ENCODE results near the gene LIPT1.
"Not testable (repeated sequence)": the region's sequence is repeated elsewhere in the genome, so short reads cannot be mapped to it uniquely, and the experiment has no call there.

LIPT1 gene

GRCh38 chr2:99154643-99155536, at the start of gene LIPT1, which contains the start of gene TSGA10:
TSS of gene LIPT1 (plus strand) at chr2:99154967. CDS start at chr2:99161958, 6,991 bp downstream.
TSS of gene TSGA10 (minus strand) at chr2:99154942. CDS start at chr2:99109439, 45,503 bp downstream.
- DNase-seq, result peak; percentile 93

GRCh38 chr2:99106913-99107312, 47.9 kb upstream of the LIPT1 start:
- DNase-seq, result no peak

- no peak for DNase-seq
Observed at GRCh38 chr2:99111236-99111635, 43.5 kb upstream of the LIPT1 start.

GRCh38 chr2:99111945-99112344, 42.8 kb upstream of the LIPT1 start:
- DNase-seq, result no peak

- DNase-seq, result no peak
Observed at GRCh38 chr2:99112617-99113016, 42.1 kb upstream of the LIPT1 start.

GRCh38 chr2:99127981-99128380, 26.8 kb upstream of the LIPT1 start:
- DNase-seq, result no peak

GRCh38 chr2:99135044-99135556, 19.7 kb upstream of the LIPT1 start:
- DNase-seq, result not testable (repeated sequence)

- DNase-seq, result no peak
Observed at GRCh38 chr2:99139003-99139402, 15.8 kb upstream of the LIPT1 start.

- DNase-seq, result no peak
Observed at GRCh38 chr2:99140056-99140859, 14.5 kb upstream of the LIPT1 start.

- DNase-seq, result no peak
Observed at GRCh38 chr2:99140860-99141109, 14.0 kb upstream of the LIPT1 start.

GRCh38 chr2:99141110-99142108, 13.4 kb upstream of the LIPT1 start, which contains the start of gene C2orf15:
TSS of gene C2orf15 (plus strand) at chr2:99141707. CDS start at chr2:99150559, 8,852 bp downstream.
- DNase-seq, result peak; percentile 98

- DNase-seq, result no peak
Observed at GRCh38 chr2:99150706-99151105, 4.1 kb upstream of the LIPT1 start.

- no peak for DNase-seq
Observed at GRCh38 chr2:99152199-99152895, 2.4 kb upstream of the LIPT1 start.

GRCh38 chr2:99153921-99154604, 704 bp upstream of the LIPT1 start:
- no peak for DNase-seq

- no peak for DNase-seq
Observed at GRCh38 chr2:99156891-99157290, 2.1 kb downstream of the LIPT1 start.

GRCh38 chr2:99158599-99158998, 3.8 kb downstream of the LIPT1 start:
- DNase-seq, result no peak

- DNase-seq, result no peak
Observed at GRCh38 chr2:99159594-99159993, 4.8 kb downstream of the LIPT1 start.

- no peak for DNase-seq
Observed at GRCh38 chr2:99166218-99166617, 11.5 kb downstream of the LIPT1 start.

GRCh38 chr2:99169534-99169933, 14.8 kb downstream of the LIPT1 start:
- DNase-seq, result no peak

- no peak for DNase-seq
Observed at GRCh38 chr2:99171377-99172140, 16.8 kb downstream of the LIPT1 start.

Data from activated naive CD4-positive, alpha-beta T cell treated with anti-CD3 and anti-CD28 coated beads, Interleukin-2, amount 50 U/mL, for 16 hours (primary cell).